HUES64 (cell line): Measurements from ENCODE around the gene PKP3.

Experiments used
- H3K27ac ChIP-seq: 2 replicates; pipeline ENCODE4 v1.7.0; 2013; ENCODE audit warnings: low read depth, low read length, inconsistent platforms
- H3K27me3 ChIP-seq: 2 replicates; pipeline ENCODE4 v1.6.1; 2013; ENCODE audit warnings: mild to moderate bottlenecking, low read length; ENCODE audit not compliant: insufficient read depth
- H3K36me3 ChIP-seq: 2 replicates; pipeline ENCODE4 v1.6.1; 2013; ENCODE audit warnings: mild to moderate bottlenecking, low read length; ENCODE audit not compliant: insufficient read depth
- H3K4me1 ChIP-seq: 2 replicates; pipeline ENCODE4 v1.6.1; 2013; ENCODE audit warnings: mild to moderate bottlenecking, low read length, moderate library complexity; ENCODE audit not compliant: insufficient read depth
- H3K4me3 ChIP-seq: 2 replicates; pipeline ENCODE4 v1.5.1; 2013; ENCODE audit warnings: mild to moderate bottlenecking, low read length, moderate library complexity
- H3K9ac ChIP-seq: 2 replicates; pipeline ENCODE4 v1.6.1; 2013; ENCODE audit warnings: mild to moderate bottlenecking, low read depth, low read length
- H3K9me3 ChIP-seq: 2 replicates; pipeline ENCODE4 v1.6.1; 2013; ENCODE audit warnings: low read depth, low read length; ENCODE audit not compliant: insufficient read depth
- WGBS: fragments of 150-250, 120-280 bp; methylation state at CpG from one replicate; pipeline ENCODE4 v1.1.7; 2013; ENCODE audit warnings: missing lambda C conversion rate; 5-methylcytosine and 5-hydroxymethylcytosine counted together

The PKP3 gene

GRCh38 chr11:373716-374551, 20.1 kb upstream of the PKP3 start:
- Histone ChIP-seq H3K4me3 (no peak overlapping the region), H3K9ac (no peak overlapping the region), H3K4me1 (no peaks in the 10 kb centered on the region), H3K27me3 (no peaks in the 10 kb centered on the region), H3K9me3 (no peaks in the 10 kb centered on the region), H3K27ac (no peak overlapping the region), H3K36me3 (peaks cover 33% of the 10 kb centered on the region)
- 94% methylated on average over 23 of the region's 23 CpGs for WGBS

GRCh38 chr11:375065-376025, 18.7 kb upstream of the PKP3 start:
- WGBS, result 93% methylated on average over 41 of the region's 41 CpGs
- H3K27me3 ChIP-seq, result no peaks in the 10 kb centered on the region
- H3K36me3 ChIP-seq, result peaks cover 41% of the 10 kb centered on the region
- no peaks in the 10 kb centered on the region for H3K9me3 ChIP-seq
- no peaks in the 10 kb centered on the region for H3K4me1 ChIP-seq
- no peak overlapping the region for H3K27ac ChIP-seq
- no peak overlapping the region for H3K9ac ChIP-seq
- H3K4me3 ChIP-seq, result no peak overlapping the region

- Histone ChIP-seq H3K9me3 (no peaks in the 10 kb centered on the region), H3K9ac (no peak overlapping the region), H3K4me1 (no peaks in the 10 kb centered on the region), H3K27me3 (no peaks in the 10 kb centered on the region), H3K4me3 (no peak overlapping the region), H3K36me3 (peaks cover 48% of the 10 kb centered on the region), H3K27ac (no peak overlapping the region)
- WGBS, result 96% methylated on average over 70 of the region's 70 CpGs
Measured at GRCh38 chr11:376531-377173, 17.4 kb upstream of the PKP3 start.

- Histone ChIP-seq H3K4me1 (no peaks in the 10 kb centered on the region), H3K9ac (no peak overlapping the region), H3K27me3 (no peaks in the 10 kb centered on the region), H3K9me3 (no peaks in the 10 kb centered on the region), H3K4me3 (no peak overlapping the region), H3K36me3 (peaks cover 44% of the 10 kb centered on the region), H3K27ac (no peak overlapping the region)
- WGBS, result 96% methylated on average over 44 of the region's 44 CpGs
Measured at GRCh38 chr11:377174-377865, 16.7 kb upstream of the PKP3 start.

- Histone ChIP-seq H3K27me3 (no peaks in the 10 kb centered on the region), H3K36me3 (peaks cover 41% of the 10 kb centered on the region)
Measured at GRCh38 chr11:377883-378500, 16.0 kb upstream of the PKP3 start.

GRCh38 chr11:379205-380094, 14.6 kb upstream of the PKP3 start:
- 97% methylated on average over 87 of the region's 87 CpGs for WGBS
- H3K27ac ChIP-seq, result no peak overlapping the region
- no peak overlapping the region for H3K4me3 ChIP-seq
- H3K27me3 ChIP-seq, result no peaks in the 10 kb centered on the region
- peaks cover 27% of the 10 kb centered on the region for H3K36me3 ChIP-seq
- no peaks in the 10 kb centered on the region for H3K9me3 ChIP-seq
- no peak overlapping the region for H3K9ac ChIP-seq
- H3K4me1 ChIP-seq, result no peaks in the 10 kb centered on the region

More at GRCh38 chr11:377883-378500, 16.0 kb upstream of the PKP3 start:
- no peak overlapping the region for H3K27ac ChIP-seq
- H3K4me1 ChIP-seq, result no peaks in the 10 kb centered on the region
- H3K9ac ChIP-seq, result no peak overlapping the region
- WGBS, result 90% methylated on average over 11 of the region's 11 CpGs
- H3K9me3 ChIP-seq, result no peaks in the 10 kb centered on the region
- no peak overlapping the region for H3K4me3 ChIP-seq

- peaks cover 27% of the 10 kb centered on the region for H3K36me3 ChIP-seq
- H3K4me3 ChIP-seq, result no peak overlapping the region
- no peak overlapping the region for H3K9ac ChIP-seq
- no peaks in the 10 kb centered on the region for H3K4me1 ChIP-seq
- no peaks in the 10 kb centered on the region for H3K9me3 ChIP-seq
- no peak overlapping the region for H3K27ac ChIP-seq
- 95% methylated on average over 35 of the region's 35 CpGs for WGBS
- no peaks in the 10 kb centered on the region for H3K27me3 ChIP-seq
Measured at GRCh38 chr11:380095-380480, 13.9 kb upstream of the PKP3 start.

GRCh38 chr11:380491-380890, 13.5 kb upstream of the PKP3 start:
- Histone ChIP-seq H3K27me3 (no peaks in the 10 kb centered on the region), H3K36me3 (peaks cover 23% of the 10 kb centered on the region), H3K4me1 (no peaks in the 10 kb centered on the region), H3K9me3 (no peaks in the 10 kb centered on the region), H3K27ac (no peak overlapping the region), H3K4me3 (no peak overlapping the region), H3K9ac (no peak overlapping the region)
- WGBS, result 98% methylated on average over 23 of the region's 23 CpGs

- no peak overlapping the region for H3K4me3 ChIP-seq
- H3K9me3 ChIP-seq, result no peaks in the 10 kb centered on the region; the same call in 1 of the 2 replicates
- no peak overlapping the region for H3K27ac ChIP-seq
- peaks cover 20% of the 10 kb centered on the region for H3K36me3 ChIP-seq
- WGBS, result 97% methylated on average over 8 of the region's 14 CpGs
- H3K4me1 ChIP-seq, result no peaks in the 10 kb centered on the region
- H3K27me3 ChIP-seq, result no peaks in the 10 kb centered on the region
- no peak overlapping the region for H3K9ac ChIP-seq
Measured at GRCh38 chr11:380996-381395, 13.0 kb upstream of the PKP3 start.
